Nephron (organoid): ENCODE measurements around the gene FOXL2.

Source experiments
- H3K27ac Mint-ChIP-seq, 3 experiments: 2 replicates each; pipeline ENCODE4 v1.8.0; 2020; ENCODE audit warnings: mixed read lengths in 3 of 3, mild to moderate bottlenecking in 2 of 3, moderate library complexity in 1 of 3
- H3K27me3 Mint-ChIP-seq: 2 replicates; pipeline ENCODE4 v1.8.0; 2021; ENCODE audit warnings: low read depth, mild to moderate bottlenecking, moderate library complexity, mixed read lengths
- H3K36me3 Mint-ChIP-seq: 2 replicates; pipeline ENCODE4 v1.8.0; 2020; ENCODE audit warnings: low read depth, mixed read lengths
- H3K4me1 Mint-ChIP-seq: 2 replicates; pipeline ENCODE4 v1.8.0; 2020; ENCODE audit warnings: mixed read lengths
- H3K4me3 Mint-ChIP-seq, 3 experiments: 2 replicates each; pipeline ENCODE4 v1.8.0; 2020; ENCODE audit warnings: mild to moderate bottlenecking in 3 of 3, mixed read lengths in 3 of 3, moderate library complexity in 2 of 3
- H3K9me3 Mint-ChIP-seq: 2 replicates; pipeline ENCODE4 v1.8.0; 2020; ENCODE audit warnings: mixed read lengths
- CTCF ChIP-seq, 3 experiments: fragments of 200-600 bp; sonication (generic); IDR thresholded peaks; one replicate each; pipeline ENCODE4 v1.5.0; 2021; ENCODE audit warnings: antibody characterized with exemption in 3 of 3; ENCODE audit not compliant: unreplicated experiment in 3 of 3

Gene FOXL2

GRCh38 chr3:138949445-138950005, 2.6 kb upstream of the FOXL2 start:
- peak overlapping the region; percentile 48 to 69 (median 66) for H3K4me3 Mint-ChIP-seq
- H3K36me3 Mint-ChIP-seq = no peaks in the 10 kb centered on the region
- H3K27me3 Mint-ChIP-seq = peaks cover 95% of the 10 kb centered on the region
- peaks cover 20% of the 10 kb centered on the region for H3K4me1 Mint-ChIP-seq
- TF ChIP-seq CTCF (IDR thresholded peaks at IDR 0.05; ENCODE audit: unreplicated experiment in 3 of 3) = no peak
- H3K27ac Mint-ChIP-seq = no peak overlapping the region
- H3K9me3 Mint-ChIP-seq = no peaks in the 10 kb centered on the region

- Mint-ChIP-seq H3K9me3 (no peaks in the 10 kb centered on the region), H3K4me3 (peak overlapping the region; percentile 48 to 69 (median 66)), H3K4me1 (peaks cover 25% of the 10 kb centered on the region)
Measured at GRCh38 chr3:138949002-138949418, 2.1 kb upstream of the FOXL2 start.

DNA sequence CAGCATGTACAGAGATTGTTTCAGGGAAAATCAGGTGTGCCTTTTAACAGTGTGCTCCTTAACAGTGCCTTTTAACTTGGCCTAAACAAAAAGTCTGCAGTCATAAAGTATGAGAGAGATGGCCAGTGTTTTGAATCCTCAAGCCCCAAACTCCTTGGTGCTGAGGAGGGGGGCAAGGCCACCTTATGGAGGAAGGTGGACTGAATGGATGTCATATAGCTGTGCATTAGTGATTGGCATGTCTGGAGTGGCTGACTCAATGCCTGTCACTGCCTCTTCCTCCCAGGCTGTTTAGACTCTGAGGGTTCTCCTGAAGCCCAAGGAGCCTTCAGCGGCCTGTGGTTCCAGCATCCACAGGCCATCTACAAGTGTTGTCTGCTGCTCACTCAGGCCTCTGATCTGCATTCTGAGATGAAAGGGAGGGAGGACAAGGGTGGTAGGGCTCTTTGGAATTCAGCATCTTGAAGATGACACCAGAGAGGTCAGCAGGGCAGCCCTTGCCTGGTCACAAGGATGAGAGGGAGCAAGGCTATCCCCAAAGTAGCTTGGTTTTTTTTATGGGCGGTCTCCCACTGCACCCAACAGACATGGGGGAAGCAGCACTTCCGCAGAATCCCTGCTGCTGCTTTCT, 1.5 kb upstream of the FOXL2 start:
- TF ChIP-seq CTCF (IDR thresholded peaks at IDR 0.05; ENCODE audit: unreplicated experiment in 3 of 3) = no peak
- peak overlapping the region; percentile 5 to 80 (median 69) for H3K4me3 Mint-ChIP-seq

More at GRCh38 chr3:138949002-138949418, 2.1 kb upstream of the FOXL2 start:
- no peak overlapping the region for H3K27ac Mint-ChIP-seq
- peaks cover 95% of the 10 kb centered on the region for H3K27me3 Mint-ChIP-seq
- no peak for TF ChIP-seq CTCF (IDR thresholded peaks at IDR 0.05; ENCODE audit: unreplicated experiment in 3 of 3)
- no peaks in the 10 kb centered on the region for H3K36me3 Mint-ChIP-seq

DNA sequence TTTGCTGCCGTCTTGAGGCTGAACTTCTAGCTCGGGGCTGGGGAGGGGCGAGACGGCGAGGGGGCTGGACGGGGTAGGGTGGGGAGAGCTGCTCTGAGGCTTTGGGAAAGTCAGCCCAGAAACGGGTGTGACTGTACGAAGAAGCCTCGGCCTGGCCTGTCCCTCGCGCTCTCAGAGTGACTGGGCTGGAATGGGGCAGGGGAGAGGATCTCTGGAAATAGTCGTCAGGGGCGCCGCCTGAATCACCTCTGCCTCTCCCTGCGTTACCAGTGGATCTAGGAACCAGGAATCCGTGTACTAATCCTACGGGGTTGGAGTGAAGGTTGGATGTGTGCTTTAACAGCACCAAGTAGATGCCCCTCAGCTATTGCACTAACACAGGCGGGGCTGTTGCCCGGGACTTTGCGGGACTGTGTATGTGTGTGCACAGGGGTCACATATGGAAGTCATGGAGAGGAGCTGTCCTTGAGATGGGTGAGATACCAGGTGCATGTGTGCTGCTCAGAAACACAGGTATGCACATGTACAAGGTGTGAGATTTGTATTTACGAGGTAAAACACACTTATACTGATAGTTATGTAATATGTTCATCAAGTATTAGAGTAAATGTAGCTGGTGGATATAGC, 671 bp upstream of the FOXL2 start:
- Mint-ChIP-seq H3K27me3 (peaks cover 95% of the 10 kb centered on the region), H3K27ac (no peak overlapping the region), H3K4me3 (peak overlapping the region; percentile 69 to 80 (median 80)), H3K36me3 (no peaks in the 10 kb centered on the region), H3K9me3 (no peaks in the 10 kb centered on the region), H3K4me1 (peaks cover 30% of the 10 kb centered on the region)
- TF ChIP-seq CTCF (IDR thresholded peaks at IDR 0.05; ENCODE audit: unreplicated experiment in 3 of 3) = no peak

More for the DNA sequence above, 1.5 kb upstream of the FOXL2 start:
- Mint-ChIP-seq H3K9me3 (no peaks in the 10 kb centered on the region), H3K27ac (no peak overlapping the region), H3K4me1 (peaks cover 30% of the 10 kb centered on the region), H3K36me3 (no peaks in the 10 kb centered on the region), H3K27me3 (peaks cover 95% of the 10 kb centered on the region)

GRCh38 chr3:138945709-138946662, 951 bp downstream of the FOXL2 start:
- H3K36me3 Mint-ChIP-seq = no peaks in the 10 kb centered on the region
- H3K9me3 Mint-ChIP-seq = no peaks in the 10 kb centered on the region
- TF ChIP-seq CTCF (IDR thresholded peaks at IDR 0.05; ENCODE audit: unreplicated experiment in 3 of 3) = no peak
- H3K4me3 Mint-ChIP-seq = peak overlapping the region in 2 of 3 experiments; percentile 59 to 75
- H3K4me1 Mint-ChIP-seq = peaks cover 30% of the 10 kb centered on the region
- peaks cover 95% of the 10 kb centered on the region for H3K27me3 Mint-ChIP-seq
- no peak overlapping the region for H3K27ac Mint-ChIP-seq
